Activated naive CD8-positive, alpha-beta T cell treated with anti-CD3 and anti-CD28 coated beads, Interleukin-2, amount 10 ng/mL, durations not matched to agents 7 days and 5 days (primary cell): Measurements from ENCODE around the gene IL4R. TPM values are rescaled to one million over a fixed set of nuclear protein-coding genes. Genes with fewer than 3 reads are reported as not detected.
"Not testable (repeated sequence)": the region's sequence is repeated elsewhere in the genome, so short reads cannot be mapped to it uniquely, and the experiment has no call there.

ENCODE experiments used
- ATAC-seq: fragments of 150-1000 bp; cut with Tn5 transposase; one replicate; pipeline ENCODE4 v1.10.0; 2021; ENCODE audit warnings: low read depth, moderate library complexity
- POLR2A ChIA-PET: fragments of 350-600 bp; sonication (Branson Sonifier 250); formaldehyde crosslinking; loops from one replicate; lab custom pipeline; 2021; ENCODE audit warnings: antibody characterized with exemption; lab: Charles Lee
- DNase-seq: peaks from one replicate; pipeline ENCODE4 v3.0.0; 2021
- H3K27ac Mint-ChIP-seq: one replicate; pipeline ENCODE4 v1.8.0; 2022; ENCODE audit warnings: mild to moderate bottlenecking, mixed read lengths
- H3K27me3 Mint-ChIP-seq: one replicate; pipeline ENCODE4 v1.8.0; 2022; ENCODE audit warnings: mild to moderate bottlenecking, moderate library complexity, mixed read lengths
- H3K36me3 Mint-ChIP-seq: one replicate; pipeline ENCODE4 v1.8.0; 2021; ENCODE audit warnings: mild to moderate bottlenecking, mixed read lengths
- H3K4me1 Mint-ChIP-seq: one replicate; pipeline ENCODE4 v1.8.0; 2021; ENCODE audit warnings: mixed read lengths
- H3K4me3 Mint-ChIP-seq: one replicate; pipeline ENCODE4 v1.8.0; 2022; ENCODE audit warnings: mild to moderate bottlenecking, moderate library complexity, mixed read lengths
- H3K9me3 Mint-ChIP-seq: one replicate; pipeline ENCODE4 v1.8.0; 2021; ENCODE audit warnings: mixed read lengths
- total RNA-seq, 2 experiments: library from RNA; stranded (reverse); gene quantifications; one replicate each; pipeline ENCODE4 v1.2.3, GENCODE V29; 2021

The IL4R gene
- total RNA-seq, 2 experiments from 2014 or later = 215 TPM

GRCh38 chr16:27274424-27274874 lies 39.3 kb upstream of the IL4R start:
- peaks cover 20% of the 10 kb centered on the region for H3K36me3 Mint-ChIP-seq
- not testable (repeated sequence) for H3K27me3 Mint-ChIP-seq, H3K9me3 Mint-ChIP-seq, DNase-seq, ATAC-seq
- H3K4me1 Mint-ChIP-seq = peaks cover 43% of the 10 kb centered on the region
- POLR2A ChIA-PET = interaction anchor here (0.6 to 4.0 kb wide), 12 partner anchors 10 to 93 kb away, joined by 3 to 61 read pairs (median 6); no protein-coding TSS in a partner anchor
- H3K4me3 Mint-ChIP-seq = peak overlapping the region; percentile 63
- H3K27ac Mint-ChIP-seq = peak overlapping the region; percentile 98

GRCh38 chr16:27275394-27275793 lies 38.4 kb upstream of the IL4R start:
- H3K4me1 Mint-ChIP-seq = peaks cover 34% of the 10 kb centered on the region

GRCh38 chr16:27281243-27281642 lies 32.5 kb upstream of the IL4R start:
- Mint-ChIP-seq H3K27me3 (no peaks in the 10 kb centered on the region), H3K9me3 (no peaks in the 10 kb centered on the region), H3K4me1 (peaks cover 37% of the 10 kb centered on the region), H3K4me3 (peak overlapping the region; percentile 29), H3K36me3 (peaks cover 9% of the 10 kb centered on the region), H3K27ac (peak overlapping the region; percentile 64)
- POLR2A ChIA-PET = interaction anchor here (0.9 to 1.1 kb wide), 2 partner anchors 31 to 37 kb away, joined by 3 read pairs; no protein-coding TSS in a partner anchor
- no peak for DNase-seq
- no peak for ATAC-seq

More at GRCh38 chr16:27275394-27275793, 38.4 kb upstream of the IL4R start:
- POLR2A ChIA-PET = interaction anchor here (0.9 to 4.0 kb wide), 4 partner anchors 37 to 42 kb away, joined by 5 to 61 read pairs (median 14); no protein-coding TSS in a partner anchor
- no peaks in the 10 kb centered on the region for H3K27me3 Mint-ChIP-seq
- ATAC-seq = no peak
- no peak overlapping the region for H3K4me3 Mint-ChIP-seq
- H3K36me3 Mint-ChIP-seq = peaks cover 13% of the 10 kb centered on the region
- DNase-seq = no peak
- H3K9me3 Mint-ChIP-seq = no peaks in the 10 kb centered on the region
- no peak overlapping the region for H3K27ac Mint-ChIP-seq

- ATAC-seq (no peak), DNase-seq (no peak)
- H3K4me3 Mint-ChIP-seq = no peak overlapping the region
- no peaks in the 10 kb centered on the region for H3K27me3 Mint-ChIP-seq
- POLR2A ChIA-PET = interaction anchor here (0.8 to 1.4 kb wide), 3 partner anchors 11 to 51 kb away, joined by 3 to 7 read pairs (median 5); no protein-coding TSS in a partner anchor
- H3K27ac Mint-ChIP-seq = peak overlapping the region; percentile 43
- peaks cover 14% of the 10 kb centered on the region for H3K36me3 Mint-ChIP-seq
- peaks cover 2% of the 10 kb centered on the region for H3K9me3 Mint-ChIP-seq
- H3K4me1 Mint-ChIP-seq = peaks cover 48% of the 10 kb centered on the region
Measured at GRCh38 chr16:27284865-27285675, 28.7 kb upstream of the IL4R start.

GRCh38 chr16:27285676-27286196 lies 28.0 kb upstream of the IL4R start:
- ATAC-seq (no peak), DNase-seq (no peak)
- POLR2A ChIA-PET = interaction anchor here (1.4 kb wide), 2 partner anchors 12 to 27 kb away, joined by 3 to 7 read pairs; no protein-coding TSS in a partner anchor
- peaks cover 14% of the 10 kb centered on the region for H3K36me3 Mint-ChIP-seq
- H3K4me3 Mint-ChIP-seq = no peak overlapping the region
- peak overlapping the region; percentile 43 for H3K27ac Mint-ChIP-seq
- H3K4me1 Mint-ChIP-seq = peaks cover 50% of the 10 kb centered on the region
- H3K27me3 Mint-ChIP-seq = no peaks in the 10 kb centered on the region
- H3K9me3 Mint-ChIP-seq = peaks cover 2% of the 10 kb centered on the region

GRCh38 chr16:27286451-27286850 lies 27.3 kb upstream of the IL4R start:
- no peaks in the 10 kb centered on the region for H3K27me3 Mint-ChIP-seq
- no peak overlapping the region for H3K4me3 Mint-ChIP-seq
- no peak for DNase-seq
- H3K4me1 Mint-ChIP-seq = peaks cover 43% of the 10 kb centered on the region
- H3K27ac Mint-ChIP-seq = no peak overlapping the region
- H3K36me3 Mint-ChIP-seq = peaks cover 14% of the 10 kb centered on the region
- no peak for ATAC-seq
- POLR2A ChIA-PET = no interaction called here
- H3K9me3 Mint-ChIP-seq = peaks cover 2% of the 10 kb centered on the region

- DNase-seq = no peak
- no peak overlapping the region for H3K4me3 Mint-ChIP-seq
Measured at GRCh38 chr16:27287051-27287811, 26.5 kb upstream of the IL4R start.

GRCh38 chr16:27287887-27288286 lies 25.9 kb upstream of the IL4R start:
- no peak for DNase-seq
- no peak for ATAC-seq
- Mint-ChIP-seq H3K9me3 (peaks cover 2% of the 10 kb centered on the region), H3K36me3 (peaks cover 10% of the 10 kb centered on the region), H3K4me1 (peaks cover 39% of the 10 kb centered on the region), H3K4me3 (no peak overlapping the region), H3K27ac (no peak overlapping the region), H3K27me3 (no peaks in the 10 kb centered on the region)
- POLR2A ChIA-PET = interaction anchor here (1.0 to 1.1 kb wide), 2 partner anchors 14 to 53 kb away, joined by 3 read pairs; no protein-coding TSS in a partner anchor

More at GRCh38 chr16:27287051-27287811, 26.5 kb upstream of the IL4R start:
- Mint-ChIP-seq H3K27ac (no peak overlapping the region), H3K27me3 (no peaks in the 10 kb centered on the region), H3K9me3 (peaks cover 2% of the 10 kb centered on the region), H3K36me3 (peaks cover 11% of the 10 kb centered on the region), H3K4me1 (peaks cover 41% of the 10 kb centered on the region)
- POLR2A ChIA-PET = interaction anchor here (1.0 to 1.1 kb wide), 2 partner anchors 13 to 52 kb away, joined by 3 read pairs; no protein-coding TSS in a partner anchor
- no peak for ATAC-seq

GRCh38 chr16:27288313-27288712 lies 25.5 kb upstream of the IL4R start:
- not testable (repeated sequence) for H3K27me3 Mint-ChIP-seq, ATAC-seq, H3K27ac Mint-ChIP-seq, DNase-seq, H3K9me3 Mint-ChIP-seq, H3K36me3 Mint-ChIP-seq, H3K4me3 Mint-ChIP-seq
- POLR2A ChIA-PET = interaction anchor here (1.0 kb wide), 1 partner anchor 53 kb away, joined by 3 read pairs; no protein-coding TSS in a partner anchor
- peaks cover 37% of the 10 kb centered on the region for H3K4me1 Mint-ChIP-seq

- POLR2A ChIA-PET = no interaction called here
- no peak for ATAC-seq
- H3K9me3 Mint-ChIP-seq = peaks cover 2% of the 10 kb centered on the region
- DNase-seq = no peak
- H3K36me3 Mint-ChIP-seq = peaks cover 10% of the 10 kb centered on the region
- H3K4me3 Mint-ChIP-seq = no peak overlapping the region
- no peak overlapping the region for H3K27ac Mint-ChIP-seq
- H3K27me3 Mint-ChIP-seq = no peaks in the 10 kb centered on the region
- peaks cover 27% of the 10 kb centered on the region for H3K4me1 Mint-ChIP-seq
Measured at GRCh38 chr16:27289669-27290068, 24.1 kb upstream of the IL4R start.

GRCh38 chr16:27290562-27290961 lies 23.2 kb upstream of the IL4R start:
- no peak overlapping the region for H3K27ac Mint-ChIP-seq
- DNase-seq (no peak), ATAC-seq (no peak)
- peaks cover 2% of the 10 kb centered on the region for H3K9me3 Mint-ChIP-seq
- peaks cover 22% of the 10 kb centered on the region for H3K4me1 Mint-ChIP-seq
- peaks cover 10% of the 10 kb centered on the region for H3K36me3 Mint-ChIP-seq
- H3K27me3 Mint-ChIP-seq = no peaks in the 10 kb centered on the region
- no peak overlapping the region for H3K4me3 Mint-ChIP-seq
- POLR2A ChIA-PET = no interaction called here

GRCh38 chr16:27291106-27291505 lies 22.7 kb upstream of the IL4R start:
- Mint-ChIP-seq H3K27ac (no peak overlapping the region), H3K4me3 (no peak overlapping the region), H3K36me3 (peaks cover 6% of the 10 kb centered on the region), H3K4me1 (peaks cover 19% of the 10 kb centered on the region), H3K27me3 (no peaks in the 10 kb centered on the region), H3K9me3 (peaks cover 2% of the 10 kb centered on the region)
- DNase-seq = no peak
- no peak for ATAC-seq
- POLR2A ChIA-PET = no interaction called here
